Hepatocyte (in vitro differentiated cells): Measurements from ENCODE around the gene EFNA2.

ENCODE experiments used
- CTCF ChIP-seq: fragments of 200-600 bp; sonication (generic); IDR thresholded peaks from 2 replicates; pipeline ENCODE4 v1.5.1; 2016; ENCODE audit warnings: antibody characterized with exemption, mild to moderate bottlenecking; ENCODE audit not compliant: poor library complexity
- EZH2 ChIP-seq: fragments of 200-600 bp; sonication (generic); IDR thresholded peaks from 2 replicates; pipeline ENCODE4 v1.6.1; 2016; ENCODE audit warnings: antibody characterized with exemption, mild to moderate bottlenecking, borderline replicate concordance
- EZH2phosphoT487 ChIP-seq: fragments of 200-600 bp; sonication (generic); IDR thresholded peaks from one replicate; pipeline ENCODE4 v1.6.1; 2018; ENCODE audit warnings: antibody characterized with exemption, mild to moderate bottlenecking, low read depth, moderate library complexity; ENCODE audit not compliant: unreplicated experiment, severe bottlenecking

GRCh38 chr19:1276628-1277022 lies 9.0 kb upstream of the EFNA2 start:
- TF ChIP-seq CTCF (no peak), EZH2phosphoT487 (no peak), EZH2 (no peak)
